Activated CD4-positive, alpha-beta memory T cell treated with anti-CD3 and anti-CD28 coated beads for 36 hours (primary cell): ENCODE measurements around the gene PIAS3. TPM values are rescaled to one million over a fixed set of nuclear protein-coding genes. Genes with fewer than 3 reads are reported as not detected.

Source experiments
- CTCF ChIA-PET: fragments of 350-600 bp; sonication (Branson Sonifier 250); formaldehyde crosslinking; loops from one replicate; lab custom pipeline; 2021; ENCODE audit warnings: antibody characterized with exemption, inconsistent platforms; lab: Charles Lee
- POLR2A ChIA-PET: fragments of 350-600 bp; sonication (Branson Sonifier 250); formaldehyde crosslinking; loops from one replicate; lab custom pipeline; 2021; ENCODE audit warnings: antibody characterized with exemption; lab: Charles Lee
- DNase-seq: peaks from one replicate; pipeline ENCODE4 v3.0.0-alpha.2; 2020
- H3K27ac Mint-ChIP-seq: one replicate; pipeline ENCODE4 v1.8.0; 2021; ENCODE audit warnings: mixed read lengths
- H3K27me3 Mint-ChIP-seq: one replicate; pipeline ENCODE4 v1.8.0; 2021; ENCODE audit warnings: mixed read lengths
- H3K36me3 Mint-ChIP-seq: one replicate; pipeline ENCODE4 v1.8.0; 2021; ENCODE audit warnings: mixed read lengths
- H3K4me1 Mint-ChIP-seq: one replicate; pipeline ENCODE4 v1.8.0; 2021; ENCODE audit warnings: low read depth, mixed read lengths
- H3K4me3 Mint-ChIP-seq: one replicate; pipeline ENCODE4 v1.8.0; 2021; ENCODE audit warnings: mild to moderate bottlenecking, mixed read lengths
- H3K9me3 Mint-ChIP-seq: one replicate; pipeline ENCODE4 v1.8.0; 2021; ENCODE audit warnings: mixed read lengths
- intact Hi-C: fragments of 100-400 bp; cut with micrococcal nuclease; formaldehyde crosslinking; loops from one replicate; pipeline ENCODE4 v1.15.1; 2023
- total RNA-seq, 2 experiments: library from RNA; stranded (reverse); gene quantifications; one replicate each; pipeline ENCODE4 v1.2.3, GENCODE V29; 2021

Gene PIAS3
- total RNA-seq, 2 experiments from 2014 or later, result 17.8 to 17.9 TPM

GRCh38 chr1:145871994-145872924 is 13.4 kb upstream of the PIAS3 start:
- no peaks in the 10 kb centered on the region for H3K9me3 Mint-ChIP-seq
- peaks cover 14% of the 10 kb centered on the region for H3K4me1 Mint-ChIP-seq
- POLR2A ChIA-PET, result interaction anchor here (0.5 to 3.2 kb wide), 3 partner anchors 14 to 92 kb away, joined by 3 to 20 read pairs (median 6); partner anchors contain the start of genes ANKRD34A, PIAS3 and POLR3GL
- no peaks in the 10 kb centered on the region for H3K27me3 Mint-ChIP-seq
- no peaks in the 10 kb centered on the region for H3K36me3 Mint-ChIP-seq
- intact Hi-C loops, result no loop called here
- no peak overlapping the region for H3K27ac Mint-ChIP-seq
- CTCF ChIA-PET, result interaction anchor here (0.6 to 3.5 kb wide), 8 partner anchors 12 to 108 kb away, joined by 3 to 35 read pairs (median 4); partner anchors contain the start of genes ITGA10, NUDT17 and PIAS3
- DNase-seq, result peak; percentile 50
- peak overlapping the region; percentile 70 for H3K4me3 Mint-ChIP-seq

- H3K9me3 Mint-ChIP-seq, result no peaks in the 10 kb centered on the region
- intact Hi-C loops, result no loop called here
- no peak overlapping the region for H3K4me3 Mint-ChIP-seq
- H3K4me1 Mint-ChIP-seq, result peaks cover 14% of the 10 kb centered on the region
- H3K36me3 Mint-ChIP-seq, result no peaks in the 10 kb centered on the region
- CTCF ChIA-PET, result interaction anchor here (0.7 kb wide), 1 partner anchor 23 kb away, joined by 4 read pairs; the partner anchor contains the start of gene NUDT17
- POLR2A ChIA-PET, result no interaction called here
- no peak for DNase-seq
- H3K27ac Mint-ChIP-seq, result no peak overlapping the region
- H3K27me3 Mint-ChIP-seq, result peaks cover 2% of the 10 kb centered on the region
Measured at GRCh38 chr1:145868232-145868631, 9.4 kb upstream of the PIAS3 start.

- ChIA-PET POLR2A (no interaction called here), CTCF (interaction anchor here (0.6 kb wide), 1 partner anchor 433 kb away, joined by 4 read pairs; no protein-coding TSS in a partner anchor)
- Mint-ChIP-seq H3K27me3 (peaks cover 2% of the 10 kb centered on the region), H3K4me3 (no peak overlapping the region), H3K27ac (no peak overlapping the region), H3K36me3 (no peaks in the 10 kb centered on the region), H3K9me3 (no peaks in the 10 kb centered on the region), H3K4me1 (peaks cover 3% of the 10 kb centered on the region)
- intact Hi-C loops, result no loop called here
- no peak for DNase-seq
Measured at GRCh38 chr1:145863282-145864018, 4.6 kb upstream of the PIAS3 start.

GRCh38 chr1:145859491-145860023 is 676 bp upstream of the PIAS3 start:
- Mint-ChIP-seq H3K9me3 (no peaks in the 10 kb centered on the region), H3K4me1 (peaks cover 15% of the 10 kb centered on the region), H3K36me3 (peaks cover 8% of the 10 kb centered on the region), H3K27ac (peak overlapping the region; percentile 76), H3K4me3 (peak overlapping the region; percentile 90), H3K27me3 (no peaks in the 10 kb centered on the region)
- peak; percentile 88 for DNase-seq
- ChIA-PET POLR2A (interaction anchor here (0.8 to 3.5 kb wide), 18 partner anchors 9 to 193 kb away, joined by 3 to 26 read pairs (median 9); partner anchors contain the start of genes ANKRD34A, ANKRD35, LIX1L and NUDT17), CTCF (interaction anchor here (0.6 to 7.0 kb wide), 15 partner anchors 13 to 153 kb away, joined by 3 to 158 read pairs (median 4); partner anchors contain the start of genes ITGA10, LIX1L, NUDT17 and RBM8A)
- intact Hi-C loops, result loop anchor here (1.0 to 5.0 kb wide), 7 partner anchors 26 to 177 kb away; partner anchors contain the start of genes ANKRD35, LIX1L, PEX11B and RBM8A

GRCh38 chr1:145858238-145858900 is 512 bp downstream of the PIAS3 start:
- ChIA-PET CTCF (interaction anchor here (1.1 to 7.0 kb wide), 11 partner anchors 12 to 149 kb away, joined by 3 to 158 read pairs (median 4); partner anchors contain the start of genes ITGA10, LIX1L and NUDT17), POLR2A (interaction anchor here (0.6 to 3.5 kb wide), 20 partner anchors 10 to 578 kb away, joined by 3 to 26 read pairs (median 6); partner anchors contain the start of genes ANKRD34A, ANKRD35, LIX1L and NUDT17)
- Mint-ChIP-seq H3K27me3 (no peaks in the 10 kb centered on the region), H3K27ac (peak overlapping the region; percentile 62), H3K4me1 (peaks cover 15% of the 10 kb centered on the region), H3K9me3 (no peaks in the 10 kb centered on the region), H3K36me3 (peaks cover 8% of the 10 kb centered on the region), H3K4me3 (peak overlapping the region; percentile 90)
- intact Hi-C loops, result loop anchor here (2.0 to 5.0 kb wide), 4 partner anchors 68 to 139 kb away; partner anchors contain the start of genes LIX1L, RBM8A and TXNIP
- peak; percentile 66 for DNase-seq

- ChIA-PET CTCF (interaction anchor here (0.9 to 7.0 kb wide), 4 partner anchors 10 to 54 kb away, joined by 3 to 158 read pairs (median 12); partner anchors contain the start of genes ITGA10 and NUDT17), POLR2A (interaction anchor here (0.9 to 3.5 kb wide), 5 partner anchors 10 to 101 kb away, joined by 4 to 20 read pairs (median 14); partner anchors contain the start of genes LIX1L, NUDT17 and PEX11B)
- Mint-ChIP-seq H3K4me3 (no peak overlapping the region), H3K27me3 (no peaks in the 10 kb centered on the region), H3K9me3 (no peaks in the 10 kb centered on the region), H3K27ac (no peak overlapping the region), H3K4me1 (peaks cover 15% of the 10 kb centered on the region), H3K36me3 (peaks cover 12% of the 10 kb centered on the region)
- intact Hi-C loops, result loop anchor here (5.0 kb wide), 2 partner anchors 120 to 140 kb away; partner anchors contain the start of gene TXNIP
- DNase-seq, result no peak
Measured at GRCh38 chr1:145857170-145857569, 1.7 kb downstream of the PIAS3 start.

- POLR2A ChIA-PET, result interaction anchor here (0.6 kb wide), 1 partner anchor 9 kb away, joined by 3 read pairs; no protein-coding TSS in a partner anchor
- CTCF ChIA-PET, result interaction anchor here (1.6 to 7.0 kb wide), 2 partner anchors 9 to 36 kb away, joined by 4 to 158 read pairs; partner anchors contain the start of gene NUDT17
- no peaks in the 10 kb centered on the region for H3K9me3 Mint-ChIP-seq
- H3K4me3 Mint-ChIP-seq, result no peak overlapping the region
- DNase-seq, result no peak
- no peaks in the 10 kb centered on the region for H3K27me3 Mint-ChIP-seq
- H3K27ac Mint-ChIP-seq, result no peak overlapping the region
- H3K4me1 Mint-ChIP-seq, result peaks cover 15% of the 10 kb centered on the region
- intact Hi-C loops, result loop anchor here (5.0 kb wide), 2 partner anchors 122 to 142 kb away; partner anchors contain the start of gene TXNIP
- peaks cover 15% of the 10 kb centered on the region for H3K36me3 Mint-ChIP-seq
Measured at GRCh38 chr1:145855426-145855948, 3.4 kb downstream of the PIAS3 start.

GRCh38 chr1:145849356-145850160 is 9.3 kb downstream of the PIAS3 start:
- POLR2A ChIA-PET, result interaction anchor here (2.8 kb wide), 1 partner anchor 9 kb away, joined by 13 read pairs; the partner anchor contains the start of gene PIAS3
- H3K4me1 Mint-ChIP-seq, result peaks cover 11% of the 10 kb centered on the region
- H3K27ac Mint-ChIP-seq, result no peak overlapping the region
- peaks cover 7% of the 10 kb centered on the region for H3K36me3 Mint-ChIP-seq
- H3K9me3 Mint-ChIP-seq, result no peaks in the 10 kb centered on the region
- no peaks in the 10 kb centered on the region for H3K27me3 Mint-ChIP-seq
- intact Hi-C loops, result no loop called here
- DNase-seq, result no peak
- no peak overlapping the region for H3K4me3 Mint-ChIP-seq
- CTCF ChIA-PET, result interaction anchor here (0.6 to 9.4 kb wide), 10 partner anchors 8 to 183 kb away, joined by 3 to 158 read pairs (median 4); partner anchors contain the start of genes ITGA10, PIAS3, POLR3C and RNF115

GRCh38 chr1:145847827-145848226 is 11.1 kb downstream of the PIAS3 start:
- H3K4me3 Mint-ChIP-seq, result no peak overlapping the region
- peaks cover 6% of the 10 kb centered on the region for H3K36me3 Mint-ChIP-seq
- H3K4me1 Mint-ChIP-seq, result peaks cover 11% of the 10 kb centered on the region
- ChIA-PET POLR2A (interaction anchor here (2.1 to 2.8 kb wide), 2 partner anchors 9 to 11 kb away, joined by 7 to 13 read pairs; partner anchors contain the start of gene PIAS3), CTCF (interaction anchor here (1.1 to 9.4 kb wide), 10 partner anchors 10 to 167 kb away, joined by 3 to 158 read pairs (median 29); partner anchors contain the start of genes ITGA10, PIAS3, POLR3C and RNF115)
- intact Hi-C loops, result no loop called here
- H3K27me3 Mint-ChIP-seq, result no peaks in the 10 kb centered on the region
- no peak for DNase-seq
- no peaks in the 10 kb centered on the region for H3K9me3 Mint-ChIP-seq
- no peak overlapping the region for H3K27ac Mint-ChIP-seq
